Prostate gland (tissue), 2 donors: Measurements from ENCODE around the gene EIF3I. TPM values are rescaled to one million over a fixed set of nuclear protein-coding genes. Genes with fewer than 3 reads are reported as not detected.

Experiments used
- DNase-seq: peaks from one replicate; pipeline ENCODE4 v3.0.0-alpha.2; 2019; ENCODE audit warnings: low spot score
- H3K27ac ChIP-seq, 2 donors: fragments of 200-600 bp; sonication (generic); 2 replicates each; pipeline ENCODE4 v1.5.1; 2017 to 2019
- H3K27me3 ChIP-seq: fragments of 200-600 bp; sonication (generic); replicated peaks from 2 replicates; pipeline ENCODE4 v1.5.1; 2019; ENCODE audit not compliant: insufficient read depth
- H3K36me3 ChIP-seq, 2 donors: fragments of 200-600 bp; sonication (generic); 1 replicate in 1 of 2; 2 replicates in 1 of 2; pipeline versions ENCODE4 v1.5.1 to v1.8.1; 2017 to 2019
- H3K4me1 ChIP-seq: fragments of 200-600 bp; sonication (generic); replicated peaks from 2 replicates; pipeline ENCODE4 v1.5.1; 2019
- H3K4me3 ChIP-seq, 2 donors: fragments of 200-600 bp; sonication (generic); 2 replicates each; pipeline ENCODE4 v1.5.1; 2017 to 2019
- H3K9me3 ChIP-seq: fragments of 200-600 bp; sonication (generic); 2 replicates; pipeline ENCODE4 v1.5.1; 2017
- CTCF ChIP-seq, 4 experiments: fragments of 200-600 bp in 2 of 4; fragments of 450-650 bp in 2 of 4; sonication (generic) in 2 of 4; IDR thresholded peaks; 1 replicate in 3 of 4; 2 replicates in 1 of 4; pipeline ENCODE4 v1.5.1; 2016 to 2019; ENCODE audit warnings: antibody characterized with exemption in 4 of 4, mild to moderate bottlenecking in 2 of 4, moderate library complexity in 2 of 4
- POLR2A ChIP-seq: fragments of 450-650 bp; IDR thresholded peaks from one replicate; pipeline ENCODE4 v1.6.1; 2016; ENCODE audit warnings: antibody characterized with exemption, mild to moderate bottlenecking
- POLR2AphosphoS5 ChIP-seq: sonication (generic); formaldehyde crosslinking; IDR thresholded peaks from one replicate; pipeline ENCODE4 v1.6.1; 2017; ENCODE audit warnings: antibody characterized with exemption
- WGBS: methylation state at CpG from one replicate; pipeline ENCODE4 v1.1.5; 2018; 5-methylcytosine and 5-hydroxymethylcytosine counted together
- intact Hi-C: fragments of 100-400 bp; cut with DNase I; formaldehyde crosslinking; loops from one replicate; pipeline ENCODE4 v1.14.2; 2022
- total RNA-seq, 2 donors: library from RNA; depleted of rRNA; stranded (reverse); fragments of >200 nt; gene quantifications; one replicate each; pipeline ENCODE4 v1.1.0, GENCODE V29; 2016

The EIF3I gene
- total RNA-seq, result 100 to 1,000 TPM; 158 to 181 TPM

GRCh38 chr1:32221980-32222755 lies at the start of gene EIF3I, which contains the start of gene TMEM234:
Gene EIF3I (plus strand): TSS chr1:32222407. CDS start chr1:32222442, 35 bp downstream.
Gene TMEM234 (minus strand): TSS chr1:32222353. CDS start chr1:32222322, 31 bp downstream.
- TF ChIP-seq POLR2AphosphoS5 (peak; percentile 98), POLR2A (peak; percentile 69), CTCF (IDR thresholded peaks at IDR 0.05) (no peak)
- under 1% methylated on average over 42 of the region's 46 CpGs for WGBS
- Histone ChIP-seq H3K27ac (peak within 1 kb of the TSS; percentile 88 to 90), H3K4me3 (peak within 1 kb of the TSS; percentile 74 to 95), H3K9me3 (no peaks in the 10 kb centered on the region), H3K4me1 (peaks cover 19% of the 10 kb centered on the region), H3K27me3 (no peaks in the 10 kb centered on the region), H3K36me3 (peaks cover 4 to 11% of the 10 kb centered on the region in 2 donors)
- intact Hi-C loops, result loop anchor here (10.0 kb wide), 1 partner anchor 173 kb away; the partner anchor contains the start of gene BSDC1
- DNase-seq, result peak; percentile 93

GRCh38 chr1:32172621-32173245 lies 49.5 kb upstream of the EIF3I start:
- TF ChIP-seq CTCF (IDR thresholded peaks at IDR 0.05) (no peak), POLR2AphosphoS5 (no peak), POLR2A (no peak)
- Histone ChIP-seq H3K27me3 (no peaks in the 10 kb centered on the region), H3K27ac (no peak overlapping the region), H3K9me3 (no peaks in the 10 kb centered on the region), H3K36me3 (peaks cover 4 to 12% of the 10 kb centered on the region in 2 donors), H3K4me1 (no peaks in the 10 kb centered on the region), H3K4me3 (no peak overlapping the region)
- 96% methylated on average over 1 of the region's 1 CpG for WGBS
- DNase-seq, result no peak
- intact Hi-C loops, result no loop called here

- intact Hi-C loops, result no loop called here
- Histone ChIP-seq H3K4me3 (no peak overlapping the region), H3K4me1 (no peaks in the 10 kb centered on the region), H3K27me3 (no peaks in the 10 kb centered on the region), H3K27ac (peak overlapping the region; percentile 87 to 89), H3K9me3 (no peaks in the 10 kb centered on the region), H3K36me3 (no peaks in the 10 kb centered on the region)
- TF ChIP-seq CTCF (IDR thresholded peaks at IDR 0.05) (no peak), POLR2A (no peak), POLR2AphosphoS5 (no peak)
- 83% methylated on average over 7 of the region's 7 CpGs for WGBS
- no peak for DNase-seq
Measured at GRCh38 chr1:32178380-32179192, 43.6 kb upstream of the EIF3I start.

GRCh38 chr1:32179193-32179442 lies 43.1 kb upstream of the EIF3I start:
- H3K9me3 ChIP-seq, result no peaks in the 10 kb centered on the region
- no peak for DNase-seq
- TF ChIP-seq POLR2A, result no peak
- TF ChIP-seq CTCF (IDR thresholded peaks at IDR 0.05), result no peak
- TF ChIP-seq POLR2AphosphoS5, result no peak
- intact Hi-C loops, result no loop called here
- no peaks in the 10 kb centered on the region for H3K36me3 ChIP-seq
- H3K27me3 ChIP-seq, result no peaks in the 10 kb centered on the region
- peak overlapping the region; percentile 87 to 89 for H3K27ac ChIP-seq
- no peaks in the 10 kb centered on the region for H3K4me1 ChIP-seq
- 6% methylated on average over 7 of the region's 7 CpGs for WGBS
- H3K4me3 ChIP-seq, result peak overlapping the region; percentile 57 to 59
